Measurements from ENCODE around the gene KLHL22.

Gene KLHL22

GRCh38 chr22:20463324-20464095 is 32.1 kb downstream of the KLHL22 start:
- H3K4me3 ChIP-seq (ENCODE audit: low read depth, low read length) = no peak overlapping the region
- no peak for TF ChIP-seq CTCF (IDR thresholded peaks at IDR 0.05; ENCODE audit: low read depth, low read length)

- no peak overlapping the region for H3K4me3 ChIP-seq (ENCODE audit: low read depth, low read length)
- no peak for TF ChIP-seq CTCF (IDR thresholded peaks at IDR 0.05; ENCODE audit: low read depth, low read length)
These were observed 35.7 kb downstream of the KLHL22 start for GRCh38 chr22:20459862-20460261.

GRCh38 chr22:20459152-20459542 is 36.4 kb downstream of the KLHL22 start:
- no peak overlapping the region for H3K4me3 ChIP-seq (ENCODE audit: low read depth, low read length)
- TF ChIP-seq CTCF (IDR thresholded peaks at IDR 0.05; ENCODE audit: low read depth, low read length) = no peak

GRCh38 chr22:20458530-20459151 is 37.0 kb downstream of the KLHL22 start:
- H3K4me3 ChIP-seq (ENCODE audit: low read depth, low read length) = no peak overlapping the region
- TF ChIP-seq CTCF (IDR thresholded peaks at IDR 0.05; ENCODE audit: low read depth, low read length) = no peak

GRCh38 chr22:20457506-20458240 is 37.9 kb downstream of the KLHL22 start:
- TF ChIP-seq CTCF (IDR thresholded peaks at IDR 0.05; ENCODE audit: low read depth, low read length) = no peak
- no peak overlapping the region for H3K4me3 ChIP-seq (ENCODE audit: low read depth, low read length)

GRCh38 chr22:20456722-20457076 is 38.9 kb downstream of the KLHL22 start:
- H3K4me3 ChIP-seq (ENCODE audit: low read depth, low read length) = no peak overlapping the region
- no peak for TF ChIP-seq CTCF (IDR thresholded peaks at IDR 0.05; ENCODE audit: low read depth, low read length)

Measured in WI38 (cell line).